ENCODE results near the gene SLC26A2.

The SLC26A2 gene

DNA sequence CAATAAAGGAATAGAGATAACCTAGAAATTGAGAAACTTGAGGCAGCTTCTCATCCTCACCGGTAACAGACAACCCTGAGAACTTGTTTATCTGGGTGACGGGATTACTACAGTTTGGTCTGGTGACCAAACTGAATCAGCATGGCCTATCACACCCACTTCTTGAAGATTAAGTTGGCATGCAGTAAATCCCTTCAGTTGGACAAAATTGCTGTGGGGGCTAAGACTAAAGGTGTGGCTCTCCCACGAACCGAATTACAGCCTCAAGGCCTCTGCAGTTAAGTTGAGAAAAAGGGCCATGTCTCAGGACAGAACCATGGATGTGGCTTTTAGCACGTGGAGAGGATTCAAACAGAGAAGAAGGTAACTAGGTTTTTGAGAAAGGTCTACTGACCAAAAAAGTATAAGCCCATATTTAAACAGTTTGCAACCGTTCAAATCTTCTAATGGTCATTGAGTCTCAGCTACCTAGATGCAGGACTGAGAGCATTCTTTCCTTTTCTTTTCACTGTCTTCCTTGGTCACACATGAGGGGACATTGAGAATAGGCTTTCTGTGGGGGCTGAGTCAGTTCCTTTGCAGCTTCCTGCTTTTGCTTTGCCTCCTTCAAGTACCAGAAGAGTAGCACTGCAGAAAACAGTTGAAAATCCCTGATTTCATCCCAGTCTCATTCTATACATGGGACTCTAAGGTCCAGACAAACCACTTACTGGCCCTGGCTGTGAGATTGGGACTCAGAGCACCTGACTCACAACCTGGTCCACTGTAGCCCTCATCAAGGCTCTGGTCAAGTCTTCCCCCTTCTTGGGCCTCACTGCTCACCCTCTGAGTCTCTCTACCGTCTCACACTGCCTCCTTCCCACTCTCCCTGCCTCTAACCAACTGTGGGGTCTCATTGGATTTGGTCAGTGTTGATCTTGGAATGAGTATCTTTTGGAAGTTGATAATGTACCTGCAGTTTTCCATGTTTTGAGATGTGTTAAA is 46.8 kb upstream of the SLC26A2 start:
- peaks cover 12% of the 10 kb centered on the region for H3K4me1 ChIP-seq (ENCODE audit: control insufficient read depth, insufficient read depth, low read depth, low read length)
- H2AK5ac ChIP-seq (ENCODE audit: low read length, severe bottlenecking), result peak overlapping the region; percentile 23
- H3K23ac ChIP-seq (ENCODE audit: low read length in 2 of 2), result no peak overlapping the region
- 85% methylated on average over 5 of the region's 7 CpGs for WGBS
- H2BK12ac ChIP-seq (ENCODE audit: low read length in 2 of 2), result no peak overlapping the region
- H3K27ac ChIP-seq (ENCODE audit: low read length, poor library complexity, severe bottlenecking), result peak overlapping the region; percentile 59
- H3K9ac ChIP-seq (ENCODE audit: low read length), result no peak overlapping the region
- H3K14ac ChIP-seq (ENCODE audit: low read length in 2 of 2), result no peak overlapping the region
- H3K36me3 ChIP-seq (ENCODE audit: control insufficient read depth in 1 of 2, insufficient read depth in 2 of 2, low read depth in 1 of 2, low read length in 2 of 2), result no peaks in the 10 kb centered on the region
- no peaks in the 10 kb centered on the region for H3K79me1 ChIP-seq (replicated peaks; ENCODE audit: low read length, poor library complexity, severe bottlenecking)
- H2BK15ac ChIP-seq (ENCODE audit: low read depth, poor library complexity, severe bottlenecking), result no peak overlapping the region
- peaks cover 0 to 31% of the 10 kb centered on the region in 2 experiments for H3K27me3 ChIP-seq (ENCODE audit: control insufficient read depth in 1 of 2, insufficient read depth in 1 of 2, low read length in 2 of 2)
- no peak overlapping the region for H4K91ac ChIP-seq (ENCODE audit: low read length)
- H2AFZ ChIP-seq (ENCODE audit: low read depth, low read length), result no peak overlapping the region
- H3K4me3 ChIP-seq (ENCODE audit: insufficient read depth in 1 of 2, low read depth in 1 of 2, low read length in 2 of 2), result no peak overlapping the region
- no peak overlapping the region for H3K4ac ChIP-seq (ENCODE audit: low read depth in 1 of 2, low read length in 2 of 2)
- no peaks in the 10 kb centered on the region for H3K9me3 ChIP-seq (ENCODE audit: control insufficient read depth, low read length)
- no peak overlapping the region for H3K4me2 ChIP-seq (ENCODE audit: low read length, poor library complexity, severe bottlenecking)
- DNase-seq, result no peak
- H2BK120ac ChIP-seq (ENCODE audit: low read depth, low read length), result no peak overlapping the region
- H2BK5ac ChIP-seq (ENCODE audit: low read depth, low read length, poor library complexity, severe bottlenecking), result no peak overlapping the region
- no peak overlapping the region for H3K18ac ChIP-seq (ENCODE audit: low read depth in 1 of 2, low read length in 2 of 2)
- no peak overlapping the region for H4K8ac ChIP-seq (ENCODE audit: low read length)

DNA sequence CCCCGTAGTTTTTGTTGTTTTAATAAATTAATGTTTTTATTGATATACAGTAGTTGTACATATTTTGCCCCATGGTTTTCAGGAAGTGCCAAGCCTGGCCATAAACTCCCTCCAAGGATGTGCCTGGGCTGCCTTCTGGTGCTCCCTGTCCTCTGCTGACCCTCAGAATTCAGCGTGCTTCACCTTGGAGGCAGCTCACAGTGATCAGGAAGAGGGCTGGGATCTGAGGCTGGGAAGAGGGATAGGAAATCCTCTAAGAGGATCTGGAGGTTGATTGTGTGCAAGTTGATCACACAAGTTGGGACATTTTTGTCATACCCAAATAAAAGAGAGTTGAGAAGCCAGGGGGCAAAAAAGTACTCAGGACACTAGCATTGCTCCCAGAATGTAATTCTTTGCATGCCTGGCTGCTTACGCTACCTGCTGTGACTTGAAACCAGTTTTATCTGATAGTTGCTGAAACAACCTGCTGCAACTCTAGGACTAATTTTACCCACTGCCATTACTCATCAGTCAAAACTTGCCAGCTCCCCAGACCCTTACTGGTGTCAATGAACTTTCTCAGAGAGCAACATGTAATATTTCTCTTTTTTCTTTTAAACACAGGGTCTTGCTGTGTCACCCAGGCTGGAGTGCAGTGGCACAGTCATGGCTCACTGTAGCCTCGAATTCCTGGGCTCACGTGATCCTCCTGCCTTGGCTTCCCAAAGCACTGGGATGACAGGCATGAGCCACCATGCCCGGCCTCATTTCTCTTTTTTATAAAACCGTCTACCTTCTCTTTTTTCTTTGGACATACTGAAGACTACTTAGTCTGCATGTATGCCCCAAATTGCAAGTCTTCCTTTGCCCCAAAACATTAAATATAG is 44.9 kb upstream of the SLC26A2 start:
- Histone ChIP-seq H3K4me2 (ENCODE audit: low read length, poor library complexity, severe bottlenecking) (no peak overlapping the region), H2BK5ac (ENCODE audit: low read depth, low read length, poor library complexity, severe bottlenecking) (no peak overlapping the region), H3K27me3 (ENCODE audit: control insufficient read depth in 1 of 2, insufficient read depth in 1 of 2, low read length in 2 of 2) (peaks cover 0 to 18% of the 10 kb centered on the region in 2 experiments), H3K4me1 (ENCODE audit: control insufficient read depth, insufficient read depth, low read depth, low read length) (peaks cover 12% of the 10 kb centered on the region), H2BK15ac (ENCODE audit: low read depth, poor library complexity, severe bottlenecking) (no peak overlapping the region), H3K18ac (ENCODE audit: low read depth in 1 of 2, low read length in 2 of 2) (no peak overlapping the region), H3K4ac (ENCODE audit: low read depth in 1 of 2, low read length in 2 of 2) (no peak overlapping the region), H3K4me3 (ENCODE audit: insufficient read depth in 1 of 2, low read depth in 1 of 2, low read length in 2 of 2) (no peak overlapping the region), H2BK120ac (ENCODE audit: low read depth, low read length) (no peak overlapping the region), H3K79me1 (replicated peaks; ENCODE audit: low read length, poor library complexity, severe bottlenecking) (no peaks in the 10 kb centered on the region), H3K36me3 (ENCODE audit: control insufficient read depth in 1 of 2, insufficient read depth in 2 of 2, low read depth in 1 of 2, low read length in 2 of 2) (no peaks in the 10 kb centered on the region), H4K8ac (ENCODE audit: low read length) (no peak overlapping the region), H2AFZ (ENCODE audit: low read depth, low read length) (no peak overlapping the region), H3K9ac (ENCODE audit: low read length) (no peak overlapping the region), H3K23ac (ENCODE audit: low read length in 2 of 2) (no peak overlapping the region), H2AK5ac (ENCODE audit: low read length, severe bottlenecking) (peak overlapping the region; percentile 23), H4K91ac (ENCODE audit: low read length) (no peak overlapping the region), H2BK12ac (ENCODE audit: low read length in 2 of 2) (no peak overlapping the region), H3K14ac (ENCODE audit: low read length in 2 of 2) (no peak overlapping the region), H3K27ac (ENCODE audit: low read length, poor library complexity, severe bottlenecking) (peak overlapping the region; percentile 61), H3K9me3 (ENCODE audit: control insufficient read depth, low read length) (no peaks in the 10 kb centered on the region)
- WGBS, result 88% methylated on average over 6 of the region's 7 CpGs
- DNase-seq, result no peak

DNA sequence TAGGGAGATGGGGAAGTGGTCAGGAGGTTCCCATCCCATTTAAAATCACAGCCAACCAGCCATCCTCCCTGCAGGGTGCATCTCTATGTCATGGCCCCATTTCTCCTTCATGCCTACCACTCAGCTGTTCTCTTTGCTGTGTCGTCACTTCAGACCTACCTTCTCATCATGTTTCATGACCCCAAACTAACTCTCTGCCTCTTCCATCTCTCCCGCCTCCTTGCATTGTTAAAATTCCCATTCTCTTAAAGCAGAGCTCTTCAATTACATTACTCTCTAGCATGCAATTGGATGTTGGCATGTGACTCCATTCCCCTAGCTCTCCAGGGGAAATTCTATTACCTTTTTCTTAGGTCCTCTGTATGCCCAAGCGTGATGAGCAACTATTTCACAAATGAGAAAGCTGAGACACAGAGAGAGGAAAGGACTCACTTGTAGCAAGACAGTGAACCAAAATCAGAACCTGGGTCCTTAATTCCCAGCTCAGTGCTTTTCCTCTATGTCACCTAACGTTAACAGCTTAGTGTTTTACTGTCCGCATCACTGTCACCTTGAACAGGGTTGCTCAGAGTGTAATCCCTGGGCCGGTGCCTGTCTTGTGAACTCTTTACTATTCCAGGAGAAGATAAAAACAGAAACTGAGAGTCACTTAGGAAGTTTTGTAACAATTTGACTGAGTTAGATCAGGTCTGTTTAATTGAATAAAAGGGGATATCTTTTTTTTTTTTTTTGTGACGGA is 44.1 kb upstream of the SLC26A2 start:
- no peak overlapping the region for H3K4ac ChIP-seq (ENCODE audit: low read depth in 1 of 2, low read length in 2 of 2)
- H2BK120ac ChIP-seq (ENCODE audit: low read depth, low read length), result no peak overlapping the region
- H3K36me3 ChIP-seq (ENCODE audit: control insufficient read depth in 1 of 2, insufficient read depth in 2 of 2, low read depth in 1 of 2, low read length in 2 of 2), result no peaks in the 10 kb centered on the region
- no peak overlapping the region for H2AFZ ChIP-seq (ENCODE audit: low read depth, low read length)
- no peak overlapping the region for H3K18ac ChIP-seq (ENCODE audit: low read depth in 1 of 2, low read length in 2 of 2)
- DNase-seq, result no peak
- H2BK12ac ChIP-seq (ENCODE audit: low read length in 2 of 2), result no peak overlapping the region
- H3K27me3 ChIP-seq (ENCODE audit: control insufficient read depth in 1 of 2, insufficient read depth in 1 of 2, low read length in 2 of 2), result peaks cover 0 to 23% of the 10 kb centered on the region in 2 experiments
- H3K9me3 ChIP-seq (ENCODE audit: control insufficient read depth, low read length), result no peaks in the 10 kb centered on the region
- H3K4me3 ChIP-seq (ENCODE audit: insufficient read depth in 1 of 2, low read depth in 1 of 2, low read length in 2 of 2), result no peak overlapping the region
- no peaks in the 10 kb centered on the region for H3K79me1 ChIP-seq (replicated peaks; ENCODE audit: low read length, poor library complexity, severe bottlenecking)
- no peak overlapping the region for H3K23ac ChIP-seq (ENCODE audit: low read length in 2 of 2)
- no peak overlapping the region for H2BK5ac ChIP-seq (ENCODE audit: low read depth, low read length, poor library complexity, severe bottlenecking)
- H4K91ac ChIP-seq (ENCODE audit: low read length), result no peak overlapping the region
- H3K27ac ChIP-seq (ENCODE audit: low read length, poor library complexity, severe bottlenecking), result peak overlapping the region; percentile 61
- H2BK15ac ChIP-seq (ENCODE audit: low read depth, poor library complexity, severe bottlenecking), result no peak overlapping the region
- H3K4me1 ChIP-seq (ENCODE audit: control insufficient read depth, insufficient read depth, low read depth, low read length), result peaks cover 12% of the 10 kb centered on the region
- 91% methylated on average over 6 of the region's 7 CpGs for WGBS
- H3K4me2 ChIP-seq (ENCODE audit: low read length, poor library complexity, severe bottlenecking), result no peak overlapping the region
- no peak overlapping the region for H3K14ac ChIP-seq (ENCODE audit: low read length in 2 of 2)
- H4K8ac ChIP-seq (ENCODE audit: low read length), result no peak overlapping the region
- H3K9ac ChIP-seq (ENCODE audit: low read length), result no peak overlapping the region
- H2AK5ac ChIP-seq (ENCODE audit: low read length, severe bottlenecking), result no peak overlapping the region

All from mesenchymal stem cell (in vitro differentiated cells and primary cell).